GM12864 (cell line): Measurements from ENCODE around the gene RBFOX1.
"Not testable (repeated sequence)": the region's sequence is repeated elsewhere in the genome, so short reads cannot be mapped to it uniquely, and the experiment has no call there.

Source experiments
- DNase-seq: peaks from one replicate; pipeline ENCODE4 v3.0.0-alpha.2; 2011; ENCODE audit warnings: low read depth
- H3K4me3 ChIP-seq: 2 replicates; pipeline ENCODE4 v1.5.1; 2011; ENCODE audit warnings: mild to moderate bottlenecking, low read depth, low read length, control low read depth
- TF ChIP-seq, protein P1 (sequence below): IDR thresholded peaks from 2 replicates; pipeline ENCODE4 v1.5.1; 2011; ENCODE audit warnings: low read depth, mild to moderate bottlenecking, moderate library complexity, low read length, control low read depth, inconsistent platforms; ENCODE audit errors: missing control alignments

The RBFOX1 gene

GRCh38 chr16:7482596-7483290 lies 150.1 kb downstream of the RBFOX1 start:
- TF ChIP-seq, protein P1, sequence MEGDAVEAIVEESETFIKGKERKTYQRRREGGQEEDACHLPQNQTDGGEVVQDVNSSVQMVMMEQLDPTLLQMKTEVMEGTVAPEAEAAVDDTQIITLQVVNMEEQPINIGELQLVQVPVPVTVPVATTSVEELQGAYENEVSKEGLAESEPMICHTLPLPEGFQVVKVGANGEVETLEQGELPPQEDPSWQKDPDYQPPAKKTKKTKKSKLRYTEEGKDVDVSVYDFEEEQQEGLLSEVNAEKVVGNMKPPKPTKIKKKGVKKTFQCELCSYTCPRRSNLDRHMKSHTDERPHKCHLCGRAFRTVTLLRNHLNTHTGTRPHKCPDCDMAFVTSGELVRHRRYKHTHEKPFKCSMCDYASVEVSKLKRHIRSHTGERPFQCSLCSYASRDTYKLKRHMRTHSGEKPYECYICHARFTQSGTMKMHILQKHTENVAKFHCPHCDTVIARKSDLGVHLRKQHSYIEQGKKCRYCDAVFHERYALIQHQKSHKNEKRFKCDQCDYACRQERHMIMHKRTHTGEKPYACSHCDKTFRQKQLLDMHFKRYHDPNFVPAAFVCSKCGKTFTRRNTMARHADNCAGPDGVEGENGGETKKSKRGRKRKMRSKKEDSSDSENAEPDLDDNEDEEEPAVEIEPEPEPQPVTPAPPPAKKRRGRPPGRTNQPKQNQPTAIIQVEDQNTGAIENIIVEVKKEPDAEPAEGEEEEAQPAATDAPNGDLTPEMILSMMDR = no peak
- H3K4me3 ChIP-seq = no peak overlapping the region
- no peak for DNase-seq

GRCh38 chr16:7487574-7488323 lies 155.1 kb downstream of the RBFOX1 start:
- no peak for DNase-seq
- TF ChIP-seq, protein P1 = no peak
- no peak overlapping the region for H3K4me3 ChIP-seq

DNA sequence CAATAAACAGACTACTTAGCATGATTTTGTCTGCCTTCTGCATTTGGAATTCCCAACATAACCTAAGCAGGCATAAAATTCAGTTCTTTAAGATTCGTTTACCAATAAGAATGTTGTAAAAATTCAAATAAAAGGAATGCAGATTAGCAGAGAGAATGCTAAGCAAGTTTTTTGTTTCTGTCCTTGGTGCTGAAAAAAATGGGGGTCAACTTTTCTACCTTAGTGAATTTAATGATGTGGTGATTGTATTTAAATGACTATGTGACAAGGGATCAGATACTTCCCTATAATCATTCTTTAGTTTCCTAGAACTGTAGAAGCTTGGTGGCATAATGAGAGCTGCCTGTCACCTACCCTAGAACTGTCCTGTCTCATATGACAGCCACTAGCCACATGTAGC lies 159.5 kb downstream of the RBFOX1 start:
- no peak overlapping the region for H3K4me3 ChIP-seq
- TF ChIP-seq, protein P1 = no peak
- no peak for DNase-seq

DNA sequence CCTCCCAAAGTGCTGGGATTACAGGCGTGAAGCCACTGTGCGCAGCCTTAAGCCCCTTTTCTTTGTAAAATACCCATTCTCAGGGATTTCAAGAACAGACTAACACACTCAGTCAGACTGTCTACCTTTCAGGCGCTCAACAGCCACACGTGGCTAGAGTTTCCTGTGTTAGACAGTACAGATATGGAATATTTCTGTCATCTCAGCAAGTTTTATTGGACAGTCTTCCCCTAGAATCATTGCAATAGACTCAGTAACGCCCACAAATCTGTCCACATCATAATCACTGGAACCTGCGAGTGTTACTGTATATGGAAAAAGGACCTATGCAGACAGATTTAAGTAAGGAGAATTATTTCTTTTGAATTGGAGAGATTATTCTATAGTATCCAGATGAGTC lies 160.5 kb downstream of the RBFOX1 start:
- H3K4me3 ChIP-seq = no peak overlapping the region
- TF ChIP-seq, protein P1 = no peak
- no peak for DNase-seq

- DNase-seq = no peak
- TF ChIP-seq, protein P1 = no peak
Observed at GRCh38 chr16:7497691-7498090, 165.0 kb downstream of the RBFOX1 start.

DNA sequence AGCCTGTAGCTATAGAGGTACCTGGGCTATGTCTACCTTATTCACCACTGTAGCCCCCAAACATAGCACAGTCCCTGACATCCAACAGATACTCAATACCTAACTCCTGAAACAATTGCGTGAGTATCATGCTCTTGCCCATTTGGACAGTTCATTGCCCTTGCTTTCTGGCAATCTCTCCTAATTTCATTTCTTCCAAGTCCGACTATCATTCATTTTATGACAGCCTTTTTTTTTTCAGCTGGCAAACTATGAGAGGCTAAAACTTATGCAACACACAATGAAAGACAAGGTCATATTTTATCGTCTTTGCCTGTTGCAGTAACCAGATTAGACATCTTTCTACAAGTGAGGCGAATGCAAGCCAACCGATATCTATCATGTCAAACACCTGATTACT lies 169.2 kb downstream of the RBFOX1 start:
- TF ChIP-seq, protein P1 = no peak
- no peak overlapping the region for H3K4me3 ChIP-seq
- no peak for DNase-seq

More at GRCh38 chr16:7497691-7498090, 165.0 kb downstream of the RBFOX1 start:
- H3K4me3 ChIP-seq = no peak overlapping the region

DNA sequence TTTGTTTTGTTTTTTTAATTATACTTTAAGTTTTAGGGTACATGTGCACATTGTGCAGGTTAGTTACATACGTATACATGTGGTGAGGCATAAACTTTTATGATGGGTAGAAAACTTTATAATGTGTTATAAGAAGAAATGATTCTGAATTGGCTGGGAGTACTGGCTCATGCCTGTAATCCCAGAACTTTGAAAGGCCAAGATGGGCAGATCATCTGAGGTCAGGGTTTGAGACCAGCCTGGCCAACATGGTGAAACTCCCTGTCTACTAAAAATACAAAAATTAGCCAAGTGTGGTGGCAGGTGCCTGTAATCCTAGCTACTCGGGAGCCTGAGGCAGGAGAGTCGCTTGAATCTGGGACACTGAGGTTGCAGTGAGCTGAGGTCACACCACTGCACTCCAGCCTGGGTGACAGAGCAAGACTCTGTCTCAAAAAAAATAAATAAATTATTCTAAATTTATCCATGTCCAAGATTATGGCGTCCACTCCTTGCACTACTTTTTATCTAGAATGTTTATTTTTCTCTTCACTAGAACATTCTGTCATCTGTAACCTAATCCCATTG lies 170.0 kb downstream of the RBFOX1 start:
- H3K4me3 ChIP-seq, DNase-seq: not testable (repeated sequence)
